Body of pancreas (tissue), 4 donors: ENCODE data around the gene NT5C2. TPM values are rescaled to one million over a fixed set of nuclear protein-coding genes. Genes with fewer than 3 reads are reported as not detected.

Experiments
- ATAC-seq: fragments of 150-250 bp; one replicate; pipeline ENCODE4 v1.9.1; 2016
- DNase-seq, 4 donors: peaks; one replicate each; pipeline ENCODE4 v3.0.0-alpha.2; 2019
- H3K27ac ChIP-seq, 4 donors: fragments of 200-600 bp; sonication (generic); 1 replicate in 3 of 4; 2 replicates in 1 of 4; pipeline versions ENCODE4 v1.5.1 to v1.6.1; 2016 to 2019; ENCODE audit warnings: mild to moderate bottlenecking in 1 of 4, mixed read lengths in 1 of 4, moderate library complexity in 1 of 4
- H3K27me3 ChIP-seq, 2 donors: fragments of 200-600 bp; sonication (generic); one replicate each; pipeline ENCODE4 v1.6.0; 2016; ENCODE audit warnings: mild to moderate bottlenecking in 1 of 2
- H3K36me3 ChIP-seq, 2 donors: fragments of 200-600 bp; sonication (generic); replicated peaks in 1 of 2; 2 replicates each; pipeline ENCODE4 v1.5.1; 2016; ENCODE audit warnings: low read depth in 2 of 2; ENCODE audit not compliant: insufficient read depth in 1 of 2
- H3K4me1 ChIP-seq: fragments of 200-600 bp; sonication (generic); one replicate; pipeline ENCODE4 v1.6.0; 2016
- H3K4me3 ChIP-seq, 2 donors: fragments of 200-600 bp; sonication (generic); 1 replicate in 1 of 2; 2 replicates in 1 of 2; pipeline ENCODE4 v1.5.1; 2016 to 2019
- H3K9me3 ChIP-seq, 3 donors: fragments of 200-600 bp; sonication (generic); 1 replicate in 2 of 3; 2 replicates in 1 of 3; pipeline ENCODE4 v1.5.1; 2016
- POLR2A ChIP-seq, 3 donors: fragments of 450-650 bp; IDR thresholded peaks; one replicate each; pipeline ENCODE4 v1.6.1; 2016; ENCODE audit warnings: antibody characterized with exemption in 3 of 3, mild to moderate bottlenecking in 2 of 3
- WGBS, 2 donors: methylation state at CpG; one replicate each; pipeline ENCODE4 v1.1.5; 2017; 5-methylcytosine and 5-hydroxymethylcytosine counted together
- intact Hi-C: fragments of 100-400 bp; cut with DNase I; formaldehyde crosslinking; loops from one replicate; pipeline ENCODE4 v1.15.1; 2023
- total RNA-seq, 2 donors: library from RNA; depleted of rRNA; stranded (reverse); fragments of >200 nt; gene quantifications; one replicate each; pipeline ENCODE4 v1.1.0, GENCODE V29; 2016
- TF ChIP-seq, protein P1 (sequence below), 7 experiments: fragments of 450-650 bp in 4 of 7; fragments of 200-600 bp in 3 of 7; sonication (generic) in 3 of 7; IDR thresholded peaks; one replicate each; pipeline ENCODE4 v1.5.1; 2016 to 2019; ENCODE audit warnings: antibody characterized with exemption in 7 of 7

The NT5C2 gene
- total RNA-seq, 2 donors from 2014 or later: 32.0 to 43.1 TPM

DNA sequence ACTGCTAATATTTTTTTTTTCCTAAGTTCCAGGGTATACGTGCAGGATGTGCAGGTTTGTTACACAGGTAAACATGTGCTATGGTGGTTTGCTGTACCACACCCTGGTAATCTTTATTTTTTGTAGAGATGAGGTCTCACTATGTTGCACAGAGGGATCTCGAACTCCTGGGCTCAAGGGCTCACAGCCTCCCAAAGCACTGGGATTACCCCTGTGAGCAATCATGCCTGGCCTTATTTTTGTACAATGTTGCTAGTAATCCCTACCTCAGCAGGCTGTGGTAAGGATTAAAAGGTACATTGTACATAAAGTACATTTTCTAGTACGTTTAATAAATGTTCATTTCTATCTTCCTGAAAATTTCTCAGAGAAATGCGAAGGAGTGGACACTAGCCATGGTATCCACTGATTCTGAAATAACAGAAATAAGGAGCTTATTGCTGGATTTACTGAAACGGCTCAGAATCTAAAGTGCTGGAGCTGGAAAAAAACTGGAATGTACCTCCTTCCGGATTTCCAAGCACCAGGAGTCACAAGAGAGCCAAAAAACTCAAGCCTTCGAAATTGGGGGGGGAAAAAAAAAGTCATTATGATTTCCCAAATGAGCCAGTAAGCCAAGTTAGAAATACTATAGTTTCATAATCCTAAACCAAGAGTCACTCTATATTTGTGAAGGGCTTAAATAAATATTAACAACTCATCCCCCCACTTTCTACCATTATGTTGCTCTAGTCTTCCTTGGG, 69.6 kb downstream of the NT5C2 start:
- 85% methylated on average over 7 of the region's 7 CpGs for WGBS, 2 donors
- intact Hi-C loops: no loop called here
- Histone ChIP-seq H3K36me3 (no peaks in the 10 kb centered on the region), H3K27me3 (no peaks in the 10 kb centered on the region), H3K27ac (no peak overlapping the region), H3K9me3 (no peaks in the 10 kb centered on the region), H3K4me1 (no peaks in the 10 kb centered on the region), H3K4me3 (no peak overlapping the region)
- ATAC-seq (no peak), DNase-seq (no peak)
- TF ChIP-seq POLR2A (IDR thresholded peaks at IDR 0.05): no peak
- TF ChIP-seq, protein P1, sequence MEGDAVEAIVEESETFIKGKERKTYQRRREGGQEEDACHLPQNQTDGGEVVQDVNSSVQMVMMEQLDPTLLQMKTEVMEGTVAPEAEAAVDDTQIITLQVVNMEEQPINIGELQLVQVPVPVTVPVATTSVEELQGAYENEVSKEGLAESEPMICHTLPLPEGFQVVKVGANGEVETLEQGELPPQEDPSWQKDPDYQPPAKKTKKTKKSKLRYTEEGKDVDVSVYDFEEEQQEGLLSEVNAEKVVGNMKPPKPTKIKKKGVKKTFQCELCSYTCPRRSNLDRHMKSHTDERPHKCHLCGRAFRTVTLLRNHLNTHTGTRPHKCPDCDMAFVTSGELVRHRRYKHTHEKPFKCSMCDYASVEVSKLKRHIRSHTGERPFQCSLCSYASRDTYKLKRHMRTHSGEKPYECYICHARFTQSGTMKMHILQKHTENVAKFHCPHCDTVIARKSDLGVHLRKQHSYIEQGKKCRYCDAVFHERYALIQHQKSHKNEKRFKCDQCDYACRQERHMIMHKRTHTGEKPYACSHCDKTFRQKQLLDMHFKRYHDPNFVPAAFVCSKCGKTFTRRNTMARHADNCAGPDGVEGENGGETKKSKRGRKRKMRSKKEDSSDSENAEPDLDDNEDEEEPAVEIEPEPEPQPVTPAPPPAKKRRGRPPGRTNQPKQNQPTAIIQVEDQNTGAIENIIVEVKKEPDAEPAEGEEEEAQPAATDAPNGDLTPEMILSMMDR (IDR thresholded peaks at IDR 0.05): no peak

DNA sequence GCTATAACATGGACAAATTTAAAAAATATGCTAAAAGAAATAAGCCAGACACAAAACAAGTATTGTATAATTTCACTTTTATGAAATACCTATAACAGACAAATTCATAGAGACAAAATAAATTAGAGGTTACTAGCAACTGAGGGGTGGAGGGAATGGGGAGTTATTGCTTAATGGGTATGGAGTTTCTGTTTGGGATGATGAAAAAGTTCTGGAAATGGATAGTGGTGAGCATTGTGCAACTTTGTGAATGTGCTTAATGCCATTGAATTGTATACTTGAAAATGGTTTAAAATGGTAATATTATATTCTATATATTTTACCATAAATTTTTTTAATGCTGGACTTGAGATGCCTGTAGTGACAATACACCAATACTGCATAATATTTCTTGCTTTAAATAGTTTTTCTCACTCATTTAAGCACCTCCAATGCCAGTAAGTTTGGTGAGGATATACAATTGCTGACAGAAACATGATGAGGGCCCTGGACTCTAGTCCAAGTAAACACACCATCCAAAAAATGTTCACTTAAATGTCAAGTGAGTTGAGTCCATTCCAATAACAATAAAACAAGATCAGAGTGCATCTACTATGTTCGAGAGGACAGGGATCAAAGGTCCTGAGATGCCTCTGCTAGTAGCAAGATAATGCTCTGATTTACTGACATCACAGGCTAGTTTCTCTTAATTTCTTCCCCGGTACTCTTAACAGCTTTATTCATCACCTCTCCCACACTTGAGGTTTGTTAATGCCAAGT, 71.9 kb downstream of the NT5C2 start:
- no peak overlapping the region for H3K27ac ChIP-seq
- intact Hi-C loops: no loop called here
- ATAC-seq: no peak

DNA sequence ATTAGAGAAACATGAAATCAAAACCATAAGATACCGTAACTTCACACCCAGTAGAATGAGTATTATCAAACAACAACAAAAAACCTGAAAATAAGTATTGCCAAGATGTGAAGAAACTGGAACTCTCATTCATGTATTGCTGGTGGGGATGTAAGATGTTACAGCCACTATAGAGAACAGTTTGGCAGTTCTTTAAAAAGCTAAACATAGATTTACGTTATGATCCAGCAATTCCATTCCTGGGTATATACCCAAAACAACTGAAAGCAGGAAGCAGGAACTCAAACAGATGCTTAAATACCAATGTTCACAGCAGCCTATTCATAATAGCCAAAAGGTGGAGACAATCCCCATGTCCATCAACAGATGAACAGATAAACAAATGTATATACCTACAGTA, 72.5 kb downstream of the NT5C2 start:
- DNase-seq (no peak), ATAC-seq (no peak)
- TF ChIP-seq POLR2A (IDR thresholded peaks at IDR 0.05): no peak
- TF ChIP-seq, protein P1 (IDR thresholded peaks at IDR 0.05): no peak
- no peaks in the 10 kb centered on the region for H3K27me3 ChIP-seq
- H3K4me1 ChIP-seq: no peaks in the 10 kb centered on the region
- H3K36me3 ChIP-seq: no peaks in the 10 kb centered on the region
- intact Hi-C loops: no loop called here
- H3K9me3 ChIP-seq: no peaks in the 10 kb centered on the region
- H3K4me3 ChIP-seq: no peak overlapping the region
- H3K27ac ChIP-seq: no peak overlapping the region
- 77 to 92% methylated on average over 2 of the region's 2 CpGs for WGBS, 2 donors

More for the DNA sequence above, 71.9 kb downstream of the NT5C2 start:
- Histone ChIP-seq H3K27me3 (no peaks in the 10 kb centered on the region), H3K36me3 (no peaks in the 10 kb centered on the region), H3K9me3 (no peaks in the 10 kb centered on the region), H3K4me1 (no peaks in the 10 kb centered on the region), H3K4me3 (no peak overlapping the region)
- TF ChIP-seq POLR2A (IDR thresholded peaks at IDR 0.05): no peak
- TF ChIP-seq, protein P1 (IDR thresholded peaks at IDR 0.05): no peak
- no peak for DNase-seq
- WGBS, 2 donors: 24 to 41% methylated on average over 2 of the region's 2 CpGs

DNA sequence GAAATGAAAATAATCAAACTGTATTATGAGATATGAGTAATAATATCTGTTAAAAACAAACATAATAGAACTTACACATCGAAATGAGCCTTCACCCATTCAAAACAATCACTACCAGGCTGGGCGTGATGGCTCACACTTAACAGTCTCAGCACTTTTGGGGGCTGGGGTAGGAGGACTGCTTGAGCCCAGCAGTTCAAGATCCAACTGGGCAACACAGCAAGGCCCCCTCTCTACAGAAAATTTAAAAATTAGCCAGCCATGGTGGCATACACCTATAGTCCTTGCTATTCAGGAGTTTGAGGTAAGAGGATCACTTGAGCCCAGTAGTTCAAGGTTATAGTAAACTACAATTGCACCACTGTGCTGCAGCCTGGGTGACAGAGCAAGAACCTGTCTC, 75.8 kb downstream of the NT5C2 start:
- peaks cover 14% of the 10 kb centered on the region for H3K4me1 ChIP-seq
- intact Hi-C loops: no loop called here
- 81 to 86% methylated on average over 2 of the region's 2 CpGs for WGBS, 2 donors

More for the DNA sequence above, 75.8 kb downstream of the NT5C2 start:
- no peak for ATAC-seq
- H3K27ac ChIP-seq: no peak overlapping the region
- no peaks in the 10 kb centered on the region for H3K9me3 ChIP-seq
- H3K27me3 ChIP-seq: no peaks in the 10 kb centered on the region
- H3K4me3 ChIP-seq: no peak overlapping the region
- TF ChIP-seq, protein P1 (IDR thresholded peaks at IDR 0.05): no peak
- TF ChIP-seq POLR2A (IDR thresholded peaks at IDR 0.05): no peak
- no peak for DNase-seq
- no peaks in the 10 kb centered on the region for H3K36me3 ChIP-seq
